ENCODE results near the gene NDUFB4.

DNA sequence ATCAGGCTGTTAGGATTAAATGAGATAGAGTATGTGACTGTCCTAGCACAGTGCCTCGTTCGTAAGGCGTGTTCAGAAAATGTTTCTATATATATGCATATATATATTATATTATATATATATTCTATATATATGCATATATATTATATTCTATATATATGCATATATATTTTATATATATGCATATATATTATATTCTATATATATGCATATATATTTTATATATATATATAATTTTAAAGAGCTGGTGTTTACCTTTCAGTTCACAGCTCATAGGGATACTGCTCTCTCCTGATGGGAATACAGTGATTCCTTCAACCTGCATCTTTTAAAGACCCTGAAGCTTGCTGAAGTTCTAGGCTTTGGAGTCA, 702 bp downstream of the NDUFB4 start:
- TF ChIP-seq, protein P1, sequence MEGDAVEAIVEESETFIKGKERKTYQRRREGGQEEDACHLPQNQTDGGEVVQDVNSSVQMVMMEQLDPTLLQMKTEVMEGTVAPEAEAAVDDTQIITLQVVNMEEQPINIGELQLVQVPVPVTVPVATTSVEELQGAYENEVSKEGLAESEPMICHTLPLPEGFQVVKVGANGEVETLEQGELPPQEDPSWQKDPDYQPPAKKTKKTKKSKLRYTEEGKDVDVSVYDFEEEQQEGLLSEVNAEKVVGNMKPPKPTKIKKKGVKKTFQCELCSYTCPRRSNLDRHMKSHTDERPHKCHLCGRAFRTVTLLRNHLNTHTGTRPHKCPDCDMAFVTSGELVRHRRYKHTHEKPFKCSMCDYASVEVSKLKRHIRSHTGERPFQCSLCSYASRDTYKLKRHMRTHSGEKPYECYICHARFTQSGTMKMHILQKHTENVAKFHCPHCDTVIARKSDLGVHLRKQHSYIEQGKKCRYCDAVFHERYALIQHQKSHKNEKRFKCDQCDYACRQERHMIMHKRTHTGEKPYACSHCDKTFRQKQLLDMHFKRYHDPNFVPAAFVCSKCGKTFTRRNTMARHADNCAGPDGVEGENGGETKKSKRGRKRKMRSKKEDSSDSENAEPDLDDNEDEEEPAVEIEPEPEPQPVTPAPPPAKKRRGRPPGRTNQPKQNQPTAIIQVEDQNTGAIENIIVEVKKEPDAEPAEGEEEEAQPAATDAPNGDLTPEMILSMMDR (IDR thresholded peaks at IDR 0.05): no peak
- no peak for TF ChIP-seq POLR2A (IDR thresholded peaks at IDR 0.05)
